GM13976 (cell line): ENCODE results near the gene DEDD2.

Source experiments
- DNase-seq: peaks from one replicate; pipeline ENCODE4 v3.0.0; 2012; ENCODE audit warnings: low spot score
- in situ Hi-C: fragments of 300-500 bp; cut with MboI; formaldehyde crosslinking; loops from one replicate; pipeline ENCODE4 v1.12.0; 2022; ENCODE audit warnings: low sequenced_read_pairs, mixed read lengths, inconsistent platforms; ENCODE audit not compliant: unreplicated experiment
- TF ChIP-seq, protein P1 (sequence below): IDR thresholded peaks from 2 replicates; pipeline ENCODE4 v1.5.1; 2012; ENCODE audit warnings: borderline replicate concordance, mild to moderate bottlenecking; ENCODE audit not compliant: insufficient read depth; ENCODE audit errors: extremely low read depth, missing control alignments, control extremely low read depth

Gene DEDD2

GRCh38 chr19:42161616-42162263 is 55.7 kb downstream of the DEDD2 start:
- TF ChIP-seq, protein P1, sequence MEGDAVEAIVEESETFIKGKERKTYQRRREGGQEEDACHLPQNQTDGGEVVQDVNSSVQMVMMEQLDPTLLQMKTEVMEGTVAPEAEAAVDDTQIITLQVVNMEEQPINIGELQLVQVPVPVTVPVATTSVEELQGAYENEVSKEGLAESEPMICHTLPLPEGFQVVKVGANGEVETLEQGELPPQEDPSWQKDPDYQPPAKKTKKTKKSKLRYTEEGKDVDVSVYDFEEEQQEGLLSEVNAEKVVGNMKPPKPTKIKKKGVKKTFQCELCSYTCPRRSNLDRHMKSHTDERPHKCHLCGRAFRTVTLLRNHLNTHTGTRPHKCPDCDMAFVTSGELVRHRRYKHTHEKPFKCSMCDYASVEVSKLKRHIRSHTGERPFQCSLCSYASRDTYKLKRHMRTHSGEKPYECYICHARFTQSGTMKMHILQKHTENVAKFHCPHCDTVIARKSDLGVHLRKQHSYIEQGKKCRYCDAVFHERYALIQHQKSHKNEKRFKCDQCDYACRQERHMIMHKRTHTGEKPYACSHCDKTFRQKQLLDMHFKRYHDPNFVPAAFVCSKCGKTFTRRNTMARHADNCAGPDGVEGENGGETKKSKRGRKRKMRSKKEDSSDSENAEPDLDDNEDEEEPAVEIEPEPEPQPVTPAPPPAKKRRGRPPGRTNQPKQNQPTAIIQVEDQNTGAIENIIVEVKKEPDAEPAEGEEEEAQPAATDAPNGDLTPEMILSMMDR: no peak
- DNase-seq: no peak
- in situ Hi-C loops: no loop called here

DNA sequence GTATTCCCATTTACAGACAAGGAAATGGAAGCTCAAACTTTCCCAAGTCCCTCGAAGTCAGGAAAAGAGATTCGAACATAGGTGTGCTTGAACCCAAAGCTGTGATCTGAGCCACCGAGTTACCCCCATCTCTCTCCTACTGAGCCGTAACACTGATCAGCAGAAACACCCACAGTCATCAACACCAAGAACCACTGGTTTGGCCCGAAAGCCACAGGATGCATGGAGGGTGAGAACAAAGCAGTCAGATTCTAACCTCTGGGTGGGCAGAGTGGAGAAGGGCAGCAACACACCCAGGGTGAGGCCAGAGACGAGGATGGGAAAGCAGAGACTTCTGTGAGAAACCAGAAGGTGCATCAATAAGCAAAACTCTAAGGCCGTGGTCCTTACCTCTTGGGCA is 57.5 kb downstream of the DEDD2 start:
- no peak for DNase-seq
- TF ChIP-seq, protein P1: no peak
- in situ Hi-C loops: no loop called here

GRCh38 chr19:42158926-42159325 is 58.6 kb downstream of the DEDD2 start:
- no peak for DNase-seq
- in situ Hi-C loops: no loop called here
- TF ChIP-seq, protein P1: no peak

GRCh38 chr19:42156571-42156970 is 60.9 kb downstream of the DEDD2 start:
- in situ Hi-C loops: no loop called here
- TF ChIP-seq, protein P1: no peak
- DNase-seq: no peak

DNA sequence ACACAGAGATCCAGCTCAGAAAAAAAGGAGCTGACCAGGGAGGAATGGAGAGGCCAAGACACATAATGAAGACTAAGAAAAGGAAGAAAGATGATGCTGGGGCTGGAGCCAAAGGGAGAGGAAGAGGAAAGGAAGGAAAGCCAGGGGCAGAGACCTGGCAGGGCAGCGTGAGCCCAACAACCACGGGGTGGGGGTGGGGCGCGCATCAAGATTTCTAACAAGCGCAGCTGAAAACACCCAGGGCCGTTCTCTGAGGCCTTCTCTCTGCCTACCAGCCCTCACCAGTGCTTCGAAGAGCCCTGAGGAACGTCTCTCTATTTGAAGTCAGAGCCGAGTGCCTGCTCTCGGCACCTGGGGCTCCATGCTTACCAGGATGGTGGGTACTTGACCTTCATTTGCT is 61.7 kb downstream of the DEDD2 start:
- TF ChIP-seq, protein P1: no peak
- in situ Hi-C loops: no loop called here
- DNase-seq: no peak

DNA sequence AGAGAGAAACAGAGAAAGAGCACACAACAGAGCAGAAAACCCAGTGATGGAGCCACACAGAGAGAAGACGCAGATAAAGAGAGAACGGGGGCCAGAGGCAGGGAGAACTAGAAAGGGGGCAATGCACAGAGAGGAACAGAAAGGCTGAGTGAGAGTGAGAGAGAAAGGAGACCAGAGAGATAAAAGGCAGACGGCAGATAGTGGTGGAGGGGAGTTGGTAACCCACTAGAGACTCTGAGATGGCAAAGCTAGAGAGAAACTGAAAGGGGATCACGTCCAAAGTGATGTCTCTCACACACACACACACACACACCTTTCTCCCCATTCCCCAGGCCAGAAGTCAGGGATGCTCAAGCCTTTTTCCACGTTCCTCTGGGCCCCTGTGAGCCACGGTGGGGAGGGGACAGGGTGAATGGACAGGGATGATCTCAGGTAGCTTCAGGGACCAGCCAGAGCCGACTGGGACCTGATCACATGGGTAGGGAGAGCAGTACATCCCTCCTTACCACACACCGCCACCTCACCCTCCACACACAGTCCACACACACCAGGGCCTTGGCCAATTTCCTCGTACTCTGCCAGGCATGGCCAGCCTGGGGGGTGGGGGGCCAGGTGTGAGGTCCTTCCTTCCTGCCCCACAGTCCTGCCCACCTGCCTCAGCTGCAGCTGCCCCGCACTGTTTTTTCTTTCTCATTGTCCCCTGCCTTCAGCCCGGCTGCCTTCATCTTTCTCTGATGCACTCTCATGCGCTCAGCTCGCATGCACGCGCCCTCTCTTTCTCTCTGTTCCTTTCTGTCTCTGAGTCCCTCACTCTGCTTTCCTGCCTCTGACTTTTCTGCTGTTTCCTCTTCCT is 62.8 kb downstream of the DEDD2 start:
- in situ Hi-C loops: no loop called here
- TF ChIP-seq, protein P1: no peak
- peak; percentile 62 for DNase-seq
